ENCODE results near the gene DYSF. TPM values are rescaled to one million over a fixed set of nuclear protein-coding genes. Genes with fewer than 3 reads are reported as not detected.

DYSF gene
- total RNA-seq, 1 experiment from 2014 or later = 5.5 TPM

DNA sequence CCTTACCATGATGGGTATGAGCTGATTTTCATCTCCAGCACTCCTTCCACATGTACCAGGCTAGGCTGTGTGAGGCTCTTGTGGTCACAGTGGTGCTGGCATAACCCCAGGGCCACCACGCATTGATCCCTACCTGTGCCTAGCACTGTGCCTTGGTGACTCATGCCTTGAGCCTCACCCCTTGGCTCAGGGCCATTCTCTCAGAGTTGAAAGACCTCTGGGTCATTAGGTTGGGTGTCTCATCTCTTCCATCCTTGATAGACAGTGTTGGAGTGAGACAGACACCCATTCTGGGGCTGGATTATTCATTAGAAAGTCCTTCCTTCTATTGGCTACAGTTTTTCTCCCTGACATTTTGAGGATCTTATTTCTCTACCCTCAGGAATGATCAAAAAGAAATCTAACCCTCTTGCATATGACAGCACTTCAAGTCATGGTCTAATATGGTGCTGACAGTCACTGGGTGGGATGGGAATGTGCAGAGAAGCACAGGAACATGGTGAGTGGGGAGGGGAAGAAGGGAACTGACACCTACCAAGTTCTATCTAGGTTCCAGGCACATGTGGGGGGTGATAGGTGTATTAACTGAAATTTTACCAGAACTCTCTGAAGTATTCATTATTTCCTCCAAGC is 41.3 kb downstream of the DYSF start:
- no peak for TF ChIP-seq CTCF (conservative IDR thresholded peaks at IDR 0.05)
- Histone ChIP-seq H3K9me3 (ENCODE audit: control insufficient read depth, low read depth, low read length) (no peaks in the 10 kb centered on the region), H3K27me3 (ENCODE audit: insufficient read depth, low read length) (no peaks in the 10 kb centered on the region), H2BK15ac (ENCODE audit: low read depth, low read length) (no peak overlapping the region), H3K23me2 (ENCODE audit: insufficient read length, low read depth, low read length, poor library complexity, severe bottlenecking) (no peaks in the 10 kb centered on the region), H3K56ac (ENCODE audit: insufficient read length, low read depth, low read length) (no peak overlapping the region), H3K18ac (ENCODE audit: insufficient read length, low read depth, low read length) (no peak overlapping the region), H3K9ac (ENCODE audit: extremely low read depth, insufficient read length, low read length) (no peak overlapping the region), H3T11ph (ENCODE audit: low read length) (no peak overlapping the region), H4K20me1 (ENCODE audit: control insufficient read depth, insufficient read depth, insufficient read length) (no peaks in the 10 kb centered on the region), H2BK120ac (ENCODE audit: low read depth, low read length, poor library complexity, severe bottlenecking) (no peak overlapping the region), H3K4me1 (ENCODE audit: insufficient read depth, low read length) (peaks cover 7% of the 10 kb centered on the region; the same call in 1 of the 2 replicates), H3K4me2 (ENCODE audit: insufficient read depth, insufficient read length, low read length) (no peak overlapping the region), H4K5ac (ENCODE audit: insufficient read length, low read depth, low read length) (no peak overlapping the region), H2AK5ac (ENCODE audit: insufficient read length, low read length) (no peak overlapping the region), H3K14ac (ENCODE audit: insufficient read depth, low read length) (no peak overlapping the region), H3K4ac (ENCODE audit: low read depth, low read length) (no peak overlapping the region), H2BK20ac (ENCODE audit: low read depth, low read length, poor library complexity, severe bottlenecking) (no peak overlapping the region), H4K8ac (replicated peaks; ENCODE audit: insufficient read length, low read depth, low read length) (no peak overlapping the region), H4K91ac (ENCODE audit: insufficient read length, low read depth, low read length) (no peak overlapping the region), H2BK12ac (ENCODE audit: insufficient read length, low read depth, low read length) (no peak overlapping the region), H2AFZ (ENCODE audit: low read length) (no peak overlapping the region), H3K79me2 (ENCODE audit: insufficient read depth, low read length) (no peaks in the 10 kb centered on the region), H3K79me1 (ENCODE audit: insufficient read depth, low read depth, low read length, poor library complexity, severe bottlenecking) (no peaks in the 10 kb centered on the region), H3K23ac (ENCODE audit: insufficient read length, low read depth, low read length) (no peak overlapping the region), H2BK5ac (ENCODE audit: insufficient read length, low read length) (no peak overlapping the region), H3K27ac (ENCODE audit: insufficient read length, low read depth, low read length) (no peak overlapping the region)
- Mint-ChIP-seq H3K36me3 (ENCODE audit: insufficient read depth in 1 of 3, low read depth in 3 of 3) (no peaks in the 10 kb centered on the region; a peak in 1 of 7 replicates), H3K9me3 (no peaks in the 10 kb centered on the region), H3K4me1 (peaks cover 22 to 24% of the 10 kb centered on the region in 2 experiments), H3K4me3 (no peak overlapping the region), H3K27me3 (ENCODE audit: low read depth) (no peaks in the 10 kb centered on the region), H3K27ac (no peak overlapping the region)
- whole genome bisulfite sequencing (ENCODE audit: extremely low coverage, insufficient read length, low lambda C conversion rate) = no CpG with 5 or more reads among the region's 1 CpG
- DNase-seq = no peak

Measured in H9 (cell line).